GM21619 (cell line): ENCODE results near the gene CBFA2T3.

Experiments
- ATAC-seq: cut with Tn5 transposase; IDR thresholded peaks from one replicate; pipeline ENCODE4 v1.9.1; 2021; ENCODE audit not compliant: unreplicated experiment

Gene CBFA2T3

GRCh38 chr16:88865310-88865709 is 111.7 kb downstream of the CBFA2T3 start:
- ATAC-seq = no peak

GRCh38 chr16:88864521-88864920 is 112.5 kb downstream of the CBFA2T3 start:
- no peak for ATAC-seq

GRCh38 chr16:88864099-88864498 is 112.9 kb downstream of the CBFA2T3 start:
- ATAC-seq = no peak

GRCh38 chr16:88863426-88863825 is 113.6 kb downstream of the CBFA2T3 start:
- ATAC-seq = no peak

GRCh38 chr16:88862968-88863367 is 114.0 kb downstream of the CBFA2T3 start:
- no peak for ATAC-seq

GRCh38 chr16:88861359-88861758 is 115.6 kb downstream of the CBFA2T3 start:
- no peak for ATAC-seq

- no peak for ATAC-seq
Observed at GRCh38 chr16:88859381-88860091, 117.5 kb downstream of the CBFA2T3 start.

GRCh38 chr16:88857728-88858339 is 119.2 kb downstream of the CBFA2T3 start:
- peak; percentile 27 for ATAC-seq

- ATAC-seq = peak; percentile 62
Observed at GRCh38 chr16:88856828-88857727, 119.9 kb downstream of the CBFA2T3 start, which contains the start of the genes GALNS and TRAPPC2L. Gene GALNS (minus strand): TSS chr16:88856947. CDS start chr16:88856877, 70 bp downstream. Gene TRAPPC2L (plus strand): TSS chr16:88857127. CDS start chr16:88857151, 24 bp downstream.

GRCh38 chr16:88856122-88856827 is 120.7 kb downstream of the CBFA2T3 start:
- ATAC-seq = no peak

- ATAC-seq = no peak
Observed at GRCh38 chr16:88855736-88856121, 121.3 kb downstream of the CBFA2T3 start.

- no peak for ATAC-seq
Observed at GRCh38 chr16:88855176-88855575, 121.8 kb downstream of the CBFA2T3 start.

GRCh38 chr16:88854306-88855111 is 122.5 kb downstream of the CBFA2T3 start:
- no peak for ATAC-seq

- no peak for ATAC-seq
Observed at GRCh38 chr16:88853325-88853941, 123.6 kb downstream of the CBFA2T3 start.

GRCh38 chr16:88851616-88852015 is 125.4 kb downstream of the CBFA2T3 start:
- ATAC-seq = no peak

- no peak for ATAC-seq
Observed at GRCh38 chr16:88850531-88851199, 126.3 kb downstream of the CBFA2T3 start.

- no peak for ATAC-seq
Observed at GRCh38 chr16:88848557-88848956, 128.4 kb downstream of the CBFA2T3 start.

GRCh38 chr16:88847654-88848053 is 129.4 kb downstream of the CBFA2T3 start:
- ATAC-seq = no peak

GRCh38 chr16:88846088-88846487 is 130.9 kb downstream of the CBFA2T3 start:
- ATAC-seq = no peak
